Right lung (tissue), 5 donors: ENCODE results near the gene LORICRIN. TPM values are rescaled to one million over a fixed set of nuclear protein-coding genes. Genes with fewer than 3 reads are reported as not detected.

Experiments used
- DNase-seq, 2 donors: peaks; one replicate each; pipeline ENCODE4 v3.0.0-alpha.2; 2013
- polyA plus RNA-seq, 5 donors: library from polyadenylated mRNA; unstranded; fragments of 120-200 nt; gene quantifications; one replicate each; pipeline versions ENCODE4 v1.2.1 to v1.2.3, GENCODE V29; 2013; ENCODE audit warnings: inconsistent platforms in 1 of 5, low replicate concordance in 1 of 5; ENCODE audit not compliant: insufficient read length in 5 of 5, insufficient read depth in 1 of 5

The LORICRIN gene
- polyA plus RNA-seq, 5 donors, result not detected

DNA sequence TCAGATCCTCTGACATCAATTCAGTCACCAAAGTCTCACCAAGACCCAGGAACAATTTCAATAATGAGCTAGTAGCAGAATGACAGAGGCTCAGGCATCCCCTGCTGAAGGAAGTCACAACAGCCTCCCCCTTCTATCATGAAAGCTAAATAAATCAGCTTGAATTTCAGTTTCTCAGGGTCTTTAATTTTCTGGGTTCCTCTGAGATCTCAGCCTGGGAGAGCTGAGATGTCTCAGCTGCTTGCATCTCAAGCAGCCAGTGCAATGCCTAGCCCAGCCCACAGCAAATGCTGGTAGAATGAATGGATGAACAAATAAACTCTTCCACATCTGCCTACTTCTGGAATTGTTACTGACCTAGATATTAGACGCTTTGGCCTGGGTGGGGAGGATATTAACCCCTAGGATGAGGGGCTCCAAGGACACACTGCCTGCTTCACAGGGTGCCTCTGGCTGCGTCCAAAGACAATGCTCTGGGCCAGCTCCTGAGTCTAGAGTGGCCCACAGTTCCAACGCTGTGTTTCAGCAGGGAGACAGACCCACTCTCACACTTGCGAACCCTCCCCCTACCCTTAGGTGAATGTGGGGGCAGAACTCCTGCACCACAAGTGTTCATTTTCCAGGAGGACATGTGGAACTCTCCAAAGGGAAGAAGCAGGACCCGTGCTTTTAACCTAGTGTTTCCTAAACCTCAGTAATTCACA, 11.2 kb upstream of the LORICRIN start:
- no peak for DNase-seq

DNA sequence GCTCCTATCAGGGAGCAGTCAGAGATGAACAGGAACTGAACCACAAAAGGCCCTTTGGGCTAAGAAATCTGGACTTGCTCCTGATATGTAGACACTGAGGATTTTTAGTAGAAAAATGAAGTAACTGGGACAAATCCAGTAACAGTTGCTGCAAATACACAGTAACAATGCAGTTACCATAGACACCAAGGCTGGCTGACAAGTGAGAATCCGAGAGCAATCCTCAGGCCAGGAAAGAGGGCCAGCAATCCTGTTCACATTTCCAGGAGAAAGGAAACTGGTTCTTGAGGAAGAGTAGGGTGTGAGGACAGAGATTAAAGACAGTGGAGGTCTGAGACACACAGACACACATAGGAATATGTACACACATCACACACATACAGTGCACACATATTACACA, 9.3 kb upstream of the LORICRIN start:
- DNase-seq, result no peak

DNA sequence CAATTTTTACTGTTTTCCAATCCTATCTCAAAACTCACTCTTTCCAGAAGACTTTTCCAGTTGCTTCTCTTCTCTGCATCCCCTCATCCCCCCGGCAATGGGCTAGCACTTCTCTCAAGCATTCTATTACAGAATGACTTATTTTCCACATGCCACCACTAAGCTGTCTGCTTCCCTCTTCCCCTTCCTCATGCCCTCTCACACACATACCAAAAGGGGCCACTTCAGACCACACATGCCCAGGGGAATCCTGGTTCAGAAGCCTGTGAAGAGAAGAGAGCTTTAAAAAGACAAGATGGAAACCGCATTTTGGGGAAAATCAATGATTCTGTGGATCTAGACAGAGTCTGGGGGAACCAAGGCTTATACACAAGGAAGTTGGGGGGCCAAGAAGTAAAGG, 8.4 kb upstream of the LORICRIN start:
- DNase-seq, result no peak

DNA sequence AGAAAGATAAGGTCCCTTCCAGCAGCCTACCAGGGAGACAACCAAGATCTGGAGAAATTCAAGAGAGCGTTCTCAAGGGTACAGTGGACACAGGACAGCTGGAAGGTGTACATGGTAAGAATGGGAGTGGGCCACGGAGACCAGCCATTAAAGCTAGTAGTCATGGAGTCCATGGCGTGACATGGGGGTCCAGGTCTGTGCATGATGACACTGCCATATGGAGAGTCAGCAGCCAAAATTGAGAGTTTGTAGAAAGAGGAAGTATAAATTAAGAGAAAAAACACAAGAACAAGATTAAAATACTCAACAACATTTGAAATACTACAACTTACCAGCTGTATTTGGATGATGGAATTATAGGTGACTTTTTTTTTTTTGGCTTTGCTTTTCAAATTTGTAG, 7.9 kb upstream of the LORICRIN start:
- no peak for DNase-seq

DNA sequence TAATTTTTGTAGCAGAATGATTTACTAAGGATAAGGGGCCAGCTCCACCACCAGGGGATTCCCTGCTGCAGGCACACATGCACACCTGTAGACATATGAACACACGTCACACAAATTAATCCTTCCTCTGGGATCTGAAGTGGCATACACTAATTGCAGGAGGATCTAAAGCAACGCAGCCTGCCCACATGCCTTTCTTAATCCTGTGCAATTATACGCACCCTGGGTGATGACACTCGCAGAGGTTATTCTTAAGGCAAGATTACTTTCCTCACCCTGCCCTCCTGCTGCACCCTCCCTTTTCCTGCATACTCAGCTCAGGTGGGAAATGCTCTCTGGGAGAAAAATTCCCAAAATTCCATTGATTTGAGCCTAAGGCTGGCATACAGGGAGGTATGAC, 7.5 kb upstream of the LORICRIN start:
- no peak for DNase-seq

DNA sequence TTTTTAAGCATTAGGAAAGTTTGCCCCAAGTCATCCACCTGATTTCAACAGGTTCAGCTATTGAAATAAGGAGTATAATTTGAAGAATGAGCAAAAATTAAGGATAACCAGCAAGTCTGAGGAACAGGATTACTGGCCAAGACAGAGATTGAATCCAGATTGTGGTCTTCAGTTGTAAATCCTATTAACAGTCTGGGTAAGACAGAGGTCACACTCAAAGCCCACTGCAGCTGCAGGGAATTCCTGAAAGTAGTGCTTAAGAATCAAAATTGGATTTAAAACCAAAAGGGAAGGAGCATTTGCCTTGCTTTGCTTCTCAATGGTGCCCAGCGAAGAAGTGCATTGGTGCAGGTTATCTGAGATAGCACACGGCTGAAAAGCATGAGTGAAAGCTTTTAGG, 6.4 kb upstream of the LORICRIN start:
- DNase-seq, result no peak

DNA sequence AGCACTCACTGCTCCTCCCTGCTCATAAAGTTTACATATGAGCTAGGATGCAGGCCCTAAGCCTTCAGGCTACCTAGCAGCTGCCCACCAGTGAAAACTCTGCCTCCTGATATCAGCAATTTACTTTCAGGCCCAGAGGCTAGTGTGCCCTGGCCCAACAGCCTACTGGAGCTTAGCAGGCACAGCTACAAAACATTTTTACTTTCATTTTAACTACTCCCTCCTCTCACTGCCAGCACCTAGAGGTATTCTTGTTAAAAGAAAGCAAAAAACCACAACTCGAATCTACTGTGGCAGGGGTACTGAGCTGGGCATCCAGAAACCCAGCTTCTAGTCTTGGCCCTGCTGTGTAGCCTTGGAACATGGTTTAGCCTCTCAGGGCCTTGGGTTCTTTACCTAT, 5.8 kb upstream of the LORICRIN start:
- no peak for DNase-seq

DNA sequence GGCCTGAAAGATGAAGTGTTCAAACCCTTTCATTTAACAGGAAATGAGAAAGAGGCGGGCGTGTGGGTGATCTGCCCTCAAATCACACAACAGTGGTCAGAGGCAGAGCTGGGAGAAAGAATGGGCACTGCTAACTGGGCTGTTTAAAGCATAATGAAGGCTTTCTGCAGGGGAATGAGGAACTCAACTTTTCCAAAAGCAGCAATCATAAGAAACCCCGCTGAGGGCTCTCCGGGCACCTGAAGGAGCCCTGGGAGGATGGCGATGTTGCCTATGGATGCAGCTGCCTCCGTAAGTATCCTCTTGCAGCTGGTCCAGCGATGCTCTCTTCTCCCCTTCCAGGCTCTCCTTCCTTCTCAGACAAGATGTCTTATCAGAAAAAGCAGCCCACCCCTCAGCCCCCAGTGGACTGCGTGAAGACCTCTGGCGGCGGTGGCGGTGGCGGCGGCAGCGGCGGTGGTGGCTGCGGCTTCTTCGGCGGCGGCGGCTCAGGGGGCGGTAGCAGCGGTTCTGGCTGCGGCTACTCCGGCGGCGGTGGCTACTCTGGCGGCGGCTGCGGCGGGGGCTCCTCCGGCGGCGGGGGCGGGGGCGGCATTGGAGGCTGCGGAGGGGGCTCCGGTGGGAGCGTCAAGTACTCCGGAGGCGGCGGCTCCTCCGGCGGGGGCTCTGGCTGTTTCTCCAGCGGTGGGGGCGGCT, 1.2 kb downstream of the LORICRIN start:
- DNase-seq, result no peak

DNA sequence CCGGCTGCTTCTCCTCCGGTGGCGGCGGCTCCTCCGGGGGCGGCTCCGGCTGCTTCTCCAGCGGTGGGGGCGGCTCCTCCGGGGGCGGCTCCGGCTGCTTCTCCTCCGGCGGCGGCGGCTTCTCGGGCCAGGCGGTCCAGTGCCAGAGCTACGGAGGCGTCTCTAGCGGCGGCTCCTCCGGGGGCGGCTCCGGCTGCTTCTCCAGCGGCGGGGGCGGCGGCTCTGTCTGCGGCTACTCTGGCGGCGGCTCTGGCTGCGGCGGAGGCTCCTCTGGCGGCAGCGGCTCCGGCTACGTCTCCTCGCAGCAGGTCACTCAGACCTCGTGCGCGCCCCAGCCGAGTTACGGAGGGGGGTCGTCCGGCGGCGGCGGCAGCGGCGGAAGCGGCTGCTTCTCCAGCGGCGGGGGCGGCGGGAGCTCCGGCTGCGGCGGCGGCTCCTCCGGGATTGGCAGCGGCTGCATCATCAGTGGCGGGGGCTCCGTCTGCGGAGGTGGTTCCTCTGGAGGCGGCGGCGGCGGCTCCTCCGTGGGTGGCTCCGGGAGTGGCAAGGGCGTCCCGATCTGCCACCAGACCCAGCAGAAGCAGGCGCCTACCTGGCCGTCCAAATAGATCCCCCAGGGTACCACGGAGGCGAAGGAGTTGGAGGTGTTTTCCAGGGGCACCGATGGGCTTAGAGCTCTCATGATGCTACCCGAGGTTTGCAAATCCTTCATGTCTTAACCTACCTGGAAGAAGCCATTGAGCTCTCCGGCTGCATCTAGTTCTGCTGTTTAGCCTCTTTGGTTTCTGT, 2.0 kb downstream of the LORICRIN start:
- DNase-seq, result peak in 1 of 2 donors; percentile 10

DNA sequence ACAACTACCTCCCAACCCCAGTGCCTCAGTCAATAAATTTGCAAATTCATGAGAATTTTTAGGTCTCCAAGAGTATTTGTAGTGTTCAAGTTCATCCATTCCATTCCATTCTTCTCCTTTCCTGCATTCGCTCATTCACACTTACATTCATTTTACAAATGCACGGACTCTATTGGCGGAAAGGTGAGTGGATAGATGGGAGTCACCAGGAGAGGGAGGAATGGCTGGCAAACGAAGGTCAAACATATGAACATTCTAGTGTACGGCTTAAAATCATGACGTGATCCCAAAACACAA, 2.5 kb downstream of the LORICRIN start:
- no peak for DNase-seq

DNA sequence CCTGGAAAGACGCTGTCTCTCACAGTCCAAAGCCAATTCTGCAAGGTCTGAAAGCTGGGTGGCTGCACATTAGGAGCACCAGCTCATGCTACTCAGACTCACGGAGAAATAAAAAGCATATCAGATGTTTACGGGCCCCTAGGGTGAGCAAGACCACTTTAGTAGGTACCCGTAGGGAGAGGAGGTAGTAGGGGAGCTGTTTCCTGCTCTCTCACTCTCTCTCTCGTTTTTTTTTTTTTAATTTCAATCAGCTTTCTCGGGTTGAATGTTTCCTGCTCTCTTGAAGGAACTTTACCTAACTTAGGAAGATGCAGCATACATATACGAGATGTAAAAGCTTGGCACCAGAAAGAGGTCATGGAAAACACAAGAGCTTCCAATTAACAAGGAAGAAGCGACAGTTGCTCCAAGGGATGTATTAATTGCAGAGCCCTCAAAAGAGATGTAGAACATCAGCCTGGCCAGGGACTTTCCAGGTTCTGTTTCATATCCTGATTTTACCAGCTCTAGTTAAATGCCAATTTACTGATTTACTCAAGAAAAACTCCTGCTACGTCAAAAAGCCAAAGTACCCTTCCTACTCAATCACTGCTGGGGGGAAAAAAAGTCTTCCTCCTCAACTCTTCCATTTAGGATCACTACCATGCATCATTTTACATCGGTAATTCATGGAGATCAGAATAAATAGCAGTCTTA, 3.1 kb downstream of the LORICRIN start:
- DNase-seq, result no peak

DNA sequence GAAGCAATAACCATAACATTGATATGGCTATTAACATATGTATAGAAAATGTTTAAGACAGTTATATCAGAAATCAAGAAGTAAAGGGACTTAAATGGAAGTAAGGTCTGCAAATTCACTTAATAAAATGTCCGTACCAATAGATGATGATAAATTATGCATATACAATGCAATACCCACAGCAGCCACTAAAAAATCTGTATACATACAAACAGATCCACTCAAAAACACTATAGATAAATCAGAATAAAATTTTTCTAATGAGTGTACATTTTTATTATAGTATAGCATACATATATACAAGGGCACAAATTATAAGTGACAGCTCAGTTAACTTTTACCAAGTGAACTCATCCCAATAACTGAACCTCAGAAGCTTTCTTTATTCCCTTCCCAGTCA, 6.0 kb downstream of the LORICRIN start:
- DNase-seq, result no peak

DNA sequence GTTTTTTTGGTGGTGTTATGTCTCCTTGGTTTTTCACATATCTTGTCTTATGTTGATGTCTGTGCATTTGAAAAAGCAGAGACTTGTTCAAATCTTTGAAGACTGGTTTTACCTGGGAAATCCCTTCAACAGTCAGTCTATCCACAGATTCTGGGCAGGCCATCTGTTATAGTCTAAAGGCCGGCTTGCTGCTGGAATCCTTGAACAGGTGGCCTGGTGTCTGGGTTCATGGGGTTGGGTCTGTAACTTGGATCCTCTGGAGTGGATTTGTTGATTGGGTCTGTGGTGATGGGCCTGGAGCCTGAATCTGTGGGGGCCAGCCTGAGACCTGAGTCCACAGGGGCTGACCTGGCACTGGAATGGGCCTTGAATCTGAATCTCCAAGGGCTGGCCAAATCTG, 12.2 kb downstream of the LORICRIN start:
- no peak for DNase-seq

DNA sequence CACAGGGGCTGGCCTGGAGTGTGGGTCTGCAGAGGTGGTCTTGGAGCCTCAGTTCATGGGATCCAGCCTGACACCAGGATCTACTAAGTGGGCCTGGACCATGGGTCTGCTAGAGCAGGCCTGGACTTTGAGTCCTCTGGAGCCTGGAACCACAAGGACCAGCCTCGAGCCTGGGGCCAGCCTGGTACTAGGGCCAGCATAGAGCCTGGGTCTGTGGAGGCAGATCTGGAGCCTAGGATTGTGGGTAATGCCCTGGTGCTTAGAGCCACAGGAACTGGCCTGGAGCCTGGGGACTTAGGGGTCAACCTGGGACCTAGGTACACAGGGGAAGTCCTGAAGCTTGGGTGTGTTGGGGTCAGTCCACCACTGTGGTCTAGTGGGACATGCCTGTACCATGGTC, 12.7 kb downstream of the LORICRIN start:
- DNase-seq, result no peak

DNA sequence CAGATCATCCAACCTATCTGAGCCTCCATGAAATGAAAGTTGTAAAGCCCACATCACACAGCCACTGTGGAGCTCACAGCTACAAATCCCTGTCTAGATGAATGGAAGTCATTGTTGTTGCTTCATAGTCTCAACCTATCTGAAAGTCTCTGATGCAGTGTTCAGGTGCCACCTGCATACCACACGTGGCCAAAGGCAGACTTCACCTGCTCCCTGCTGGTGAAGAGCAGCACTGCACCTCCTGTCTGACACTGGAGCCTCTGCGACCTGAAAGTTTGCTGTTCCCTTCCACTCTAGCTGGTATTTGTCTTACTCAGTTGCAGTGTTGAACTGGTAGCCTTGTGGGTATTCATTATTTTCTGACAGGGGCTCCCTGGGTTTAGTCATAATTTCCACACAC, 18.4 kb downstream of the LORICRIN start:
- no peak for DNase-seq

DNA sequence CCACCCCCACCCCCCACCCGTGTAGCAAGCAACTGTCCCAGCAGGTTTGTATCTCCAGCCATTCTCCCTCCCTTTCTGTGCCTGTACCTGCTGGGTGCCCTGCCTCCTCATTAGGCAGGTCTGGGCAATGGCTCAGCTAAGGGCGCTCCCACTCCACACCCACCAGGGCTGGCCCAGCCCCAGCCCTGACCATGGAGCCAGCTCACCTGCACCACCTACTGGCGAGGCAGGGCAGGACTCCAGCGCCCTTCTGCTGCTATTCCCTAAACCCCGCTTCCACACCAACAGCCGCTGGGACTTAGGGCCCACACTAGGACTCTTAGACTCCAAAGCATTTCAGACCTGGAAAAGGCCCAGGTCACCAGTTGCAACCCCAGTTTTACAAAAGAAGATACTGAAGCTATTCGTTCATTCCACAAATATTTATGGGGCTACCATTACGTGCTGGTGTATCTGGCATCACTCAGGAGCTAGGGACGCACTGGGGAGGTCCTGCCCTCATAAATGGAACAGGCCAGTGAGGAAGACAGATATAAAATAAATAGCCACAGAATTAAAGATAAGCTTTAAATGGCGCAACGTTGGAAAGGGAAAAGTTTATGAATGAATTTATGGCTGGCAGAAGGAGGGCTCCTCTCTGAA, 29.3 kb downstream of the LORICRIN start:
- no peak for DNase-seq

DNA sequence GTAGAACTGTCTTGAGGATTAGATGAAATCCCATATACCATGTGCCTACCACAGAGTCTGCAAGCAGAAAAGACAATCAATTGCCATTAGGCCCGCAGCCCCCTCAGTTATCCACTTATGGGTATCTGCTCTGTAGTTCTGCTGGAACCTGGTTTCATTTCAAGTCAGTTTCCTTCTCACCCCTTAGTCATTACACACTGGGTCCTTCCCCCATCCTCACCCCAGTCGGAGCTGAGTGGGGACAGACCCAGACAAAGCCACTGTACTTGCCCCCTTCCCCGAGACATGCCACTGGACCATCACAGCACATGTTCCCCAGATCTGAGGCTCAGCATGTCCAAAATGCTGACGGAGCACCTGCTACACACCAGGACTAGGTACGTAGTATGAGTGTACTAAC, 32.0 kb downstream of the LORICRIN start:
- no peak for DNase-seq

DNA sequence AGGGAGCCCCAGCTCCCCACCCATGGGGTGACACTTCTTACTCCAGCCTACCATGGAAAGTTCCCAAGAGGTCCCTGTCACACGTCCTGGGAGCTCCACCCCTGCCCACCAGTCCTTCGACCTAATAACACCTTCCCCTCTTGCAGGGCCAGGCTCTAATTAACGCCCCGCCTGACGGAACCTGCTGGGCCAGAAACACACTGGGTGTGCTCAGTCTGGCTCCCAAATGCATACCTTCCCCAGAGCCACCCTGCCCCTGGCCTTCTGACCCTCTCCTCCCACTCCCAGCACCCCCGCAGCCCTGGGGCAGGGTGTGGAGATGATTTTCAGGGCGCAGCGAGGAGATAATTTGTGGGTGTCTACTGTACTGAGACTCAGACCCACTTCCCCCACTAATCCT, 32.7 kb downstream of the LORICRIN start:
- no peak for DNase-seq

DNA sequence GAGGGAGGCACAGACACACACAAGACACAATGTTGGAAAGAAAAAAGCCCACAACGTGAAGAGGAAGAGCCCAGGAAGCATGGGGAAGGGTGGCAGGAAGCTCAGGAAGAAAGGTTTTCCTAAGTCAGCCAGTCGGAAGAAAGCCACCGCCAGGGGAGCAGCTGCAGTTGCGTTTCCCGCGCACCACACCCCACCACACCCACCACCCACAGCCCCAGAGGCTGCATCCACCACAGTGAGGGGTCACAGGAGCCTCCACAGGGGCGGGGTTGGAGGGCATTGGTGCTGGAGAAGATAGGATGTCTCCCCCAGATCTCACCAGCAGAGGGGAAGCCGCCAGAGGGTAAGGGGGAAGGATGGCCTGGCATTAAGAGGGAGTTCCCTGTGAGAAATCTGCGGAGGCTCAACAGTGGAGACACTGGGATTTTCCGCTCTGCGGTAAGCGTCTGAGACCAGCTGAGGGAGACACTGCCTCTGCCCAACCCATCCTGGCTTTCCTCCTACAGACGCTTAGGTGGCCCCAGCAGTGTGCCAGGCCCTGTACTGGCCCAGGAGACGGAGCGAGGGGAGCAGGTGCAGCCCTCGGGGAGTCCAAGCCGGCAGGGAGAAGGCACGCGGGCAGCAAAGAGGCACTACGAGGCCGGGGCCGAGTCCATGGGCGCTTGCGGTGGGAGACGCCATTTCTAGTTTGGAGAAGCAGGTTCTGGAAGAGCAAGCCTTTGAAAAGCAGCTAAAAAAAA, 33.4 kb downstream of the LORICRIN start:
- no peak for DNase-seq

DNA sequence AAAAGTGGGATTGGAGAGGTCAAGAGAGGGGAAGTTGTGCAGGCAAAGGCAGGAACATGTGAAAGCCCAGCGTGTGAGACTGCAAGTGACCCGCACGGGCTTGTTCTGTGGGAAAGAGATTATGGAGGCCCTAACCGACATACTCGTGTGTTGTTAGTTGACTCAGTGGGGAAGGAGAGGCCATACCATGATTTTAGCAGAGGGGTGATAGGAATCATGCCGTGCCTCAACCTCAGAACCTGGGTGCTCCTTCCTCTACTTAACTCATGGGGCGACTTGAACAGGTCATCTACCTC, 33.9 kb downstream of the LORICRIN start:
- no peak for DNase-seq

DNA sequence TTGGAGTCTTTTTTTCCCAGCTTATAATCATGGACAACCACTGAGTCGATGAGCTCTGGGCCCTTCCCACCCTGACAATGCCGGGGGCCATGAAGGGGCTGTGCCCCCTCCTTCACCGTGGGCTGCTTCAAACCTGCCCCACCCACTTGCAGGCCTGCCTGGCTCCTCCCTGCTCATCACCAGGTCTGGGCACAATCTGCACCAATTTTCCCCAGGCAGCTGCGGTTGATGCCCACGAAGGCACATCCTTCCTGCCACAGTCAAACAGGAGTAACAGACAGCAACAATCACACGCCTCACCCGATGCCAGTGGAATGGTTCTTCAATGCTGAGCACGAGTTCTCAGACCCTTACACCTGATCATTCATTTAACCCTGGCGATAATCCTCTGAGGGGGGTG, 34.4 kb downstream of the LORICRIN start:
- DNase-seq, result no peak

DNA sequence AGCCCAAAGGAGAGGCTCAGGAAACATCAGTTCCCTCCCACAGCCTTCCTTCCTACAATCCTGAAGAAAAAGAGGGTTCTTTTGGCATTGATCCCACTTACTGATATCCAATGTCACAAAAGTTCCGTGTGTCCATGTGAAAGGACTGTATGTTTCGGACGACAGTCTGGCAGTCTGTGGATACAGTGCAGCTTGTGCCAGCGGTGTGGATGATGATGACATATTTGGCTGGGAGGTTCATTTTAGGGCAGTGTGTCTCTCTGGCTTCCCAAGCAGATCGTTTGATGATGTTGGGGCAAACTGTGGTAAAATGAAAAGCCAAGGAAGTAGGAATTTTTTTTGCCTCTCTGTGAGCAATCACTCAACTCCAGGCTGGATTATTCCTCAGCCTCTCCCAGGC, 42.8 kb downstream of the LORICRIN start:
- no peak for DNase-seq
